A549 (cell line): ENCODE measurements around the gene CARMIL1.

Experiments
- CTCF ChIP-seq: fragments of >200 bp; sonication (Bioruptor Twin); formaldehyde crosslinking; IDR thresholded peaks from 3 replicates; pipeline ENCODE4 v1.5.1; 2016
- FOSB ChIP-seq: fragments of 250-450 bp; sonication (Bioruptor Pico); IDR thresholded peaks from 2 replicates; pipeline ENCODE4 v1.5.0; 2020; ENCODE audit warnings: mild to moderate bottlenecking, moderate library complexity
- JUN ChIP-seq, 2 experiments: fragments of >200 bp; sonication (Bioruptor Twin); formaldehyde crosslinking; IDR thresholded peaks; 2 replicates in 1 of 2; 3 replicates in 1 of 2; pipeline ENCODE4 v1.6.1; 2016 to 2017
- POLR2A ChIP-seq: IDR thresholded peaks from 2 replicates; pipeline ENCODE4 v1.6.1; 2012; ENCODE audit warnings: mild to moderate bottlenecking, low read length
- RAD21 ChIP-seq, 2 experiments: fragments of >200 bp in 1 of 2; sonication (Bioruptor Twin) in 1 of 2; formaldehyde crosslinking in 1 of 2; IDR thresholded peaks in 1 of 2; conservative IDR thresholded peaks in 1 of 2; 2 replicates in 1 of 2; 3 replicates in 1 of 2; pipeline ENCODE4 v1.6.1; 2012 to 2018; ENCODE audit warnings: inconsistent platforms in 1 of 2
- RCOR1 ChIP-seq: fragments of 150-350 bp; IDR thresholded peaks from 2 replicates; pipeline ENCODE4 v1.6.1; 2014; ENCODE audit warnings: antibody characterized with exemption, low read length, low read depth
- REST ChIP-seq: fragments of 200-600 bp; sonication (generic); IDR thresholded peaks from 2 replicates; pipeline ENCODE4 v1.6.1; 2016; ENCODE audit warnings: antibody characterized with exemption, mild to moderate bottlenecking, moderate library complexity
- ZFP36 ChIP-seq: fragments of 450-650 bp; IDR thresholded peaks from 2 replicates; pipeline ENCODE4 v1.6.1; 2014; ENCODE audit warnings: borderline replicate concordance; ENCODE audit not compliant: partially characterized antibody
- ZSCAN20 ChIP-seq: fragments of 250-450 bp; sonication (Bioruptor Pico); IDR thresholded peaks from 2 replicates; pipeline ENCODE4 v1.8.0; 2022; ENCODE audit warnings: mild to moderate bottlenecking, moderate library complexity

GRCh38 chr6:25637211-25637610 lies 358.0 kb downstream of the CARMIL1 start:
- no peak for TF ChIP-seq CTCF
- no peak for TF ChIP-seq RCOR1
- no peak for TF ChIP-seq POLR2A
- TF ChIP-seq REST, result no peak
- TF ChIP-seq JUN (IDR thresholded peaks at IDR 0.05), result no peak
- TF ChIP-seq RAD21 (conservative IDR thresholded peaks at IDR 0.05 in 1 of 2, IDR thresholded peaks at IDR 0.05 in 1 of 2), result no peak
- no peak for TF ChIP-seq ZSCAN20
- TF ChIP-seq ZFP36, result no peak
- no peak for TF ChIP-seq FOSB
